Fibroblast of villous mesenchyme (primary cell): Measurements from ENCODE around the gene PSTPIP1. TPM values are rescaled to one million over a fixed set of nuclear protein-coding genes. Genes with fewer than 3 reads are reported as not detected.

Experiments
- DNase-seq: peaks from one replicate; pipeline ENCODE4 v3.0.0-alpha.2; 2010; ENCODE audit warnings: low read depth
- H3K4me3 ChIP-seq: 2 replicates; pipeline ENCODE4 v1.5.1; 2011; ENCODE audit warnings: low read depth, mild to moderate bottlenecking, low read length
- total RNA-seq: library from RNA; depleted of rRNA; stranded (reverse); fragments of >200 nt; gene quantifications from 2 replicates; pipeline ENCODE4 v1.2.3, GENCODE V29; 2012
- TF ChIP-seq, protein P1 (sequence below): IDR thresholded peaks from 2 replicates; pipeline ENCODE4 v1.5.1; 2012; ENCODE audit warnings: low read depth, mild to moderate bottlenecking, low read length; ENCODE audit not compliant: insufficient read depth

Gene PSTPIP1
- total RNA-seq, 1 donor: not detected

DNA sequence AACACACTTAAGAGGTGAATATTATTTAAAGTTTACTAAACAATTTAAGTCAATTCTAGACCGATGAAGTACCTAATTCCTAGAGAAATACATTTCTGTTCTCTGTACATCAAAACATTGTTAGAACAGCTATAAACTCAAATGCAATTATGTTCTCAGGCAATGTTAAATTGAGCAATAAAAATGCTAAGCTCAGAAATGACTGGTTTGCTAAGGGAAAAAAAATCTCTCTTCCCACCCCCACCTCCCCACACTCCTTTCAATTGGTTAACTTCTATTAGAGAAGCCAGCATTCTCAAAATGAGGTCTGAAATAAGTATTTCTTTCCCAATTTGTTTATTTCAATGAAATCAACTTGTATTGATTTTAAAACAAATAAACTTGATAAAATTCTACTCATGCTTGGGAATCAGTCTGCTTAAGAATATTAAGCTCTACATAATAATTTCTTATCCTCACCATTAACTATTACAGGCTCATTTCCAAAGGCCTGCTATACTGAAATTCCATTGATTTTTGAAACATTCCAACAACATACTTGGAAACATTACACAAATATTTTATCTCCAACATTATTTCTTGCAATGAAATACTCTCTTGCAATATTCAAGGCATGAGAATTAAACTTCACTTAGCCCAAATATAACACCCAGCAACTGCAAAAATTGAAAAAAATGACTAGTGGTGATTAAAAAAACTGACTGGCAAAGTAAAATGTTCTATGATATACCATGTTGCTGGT lies 53.4 kb downstream of the PSTPIP1 start:
- no peak overlapping the region for H3K4me3 ChIP-seq
- TF ChIP-seq, protein P1, sequence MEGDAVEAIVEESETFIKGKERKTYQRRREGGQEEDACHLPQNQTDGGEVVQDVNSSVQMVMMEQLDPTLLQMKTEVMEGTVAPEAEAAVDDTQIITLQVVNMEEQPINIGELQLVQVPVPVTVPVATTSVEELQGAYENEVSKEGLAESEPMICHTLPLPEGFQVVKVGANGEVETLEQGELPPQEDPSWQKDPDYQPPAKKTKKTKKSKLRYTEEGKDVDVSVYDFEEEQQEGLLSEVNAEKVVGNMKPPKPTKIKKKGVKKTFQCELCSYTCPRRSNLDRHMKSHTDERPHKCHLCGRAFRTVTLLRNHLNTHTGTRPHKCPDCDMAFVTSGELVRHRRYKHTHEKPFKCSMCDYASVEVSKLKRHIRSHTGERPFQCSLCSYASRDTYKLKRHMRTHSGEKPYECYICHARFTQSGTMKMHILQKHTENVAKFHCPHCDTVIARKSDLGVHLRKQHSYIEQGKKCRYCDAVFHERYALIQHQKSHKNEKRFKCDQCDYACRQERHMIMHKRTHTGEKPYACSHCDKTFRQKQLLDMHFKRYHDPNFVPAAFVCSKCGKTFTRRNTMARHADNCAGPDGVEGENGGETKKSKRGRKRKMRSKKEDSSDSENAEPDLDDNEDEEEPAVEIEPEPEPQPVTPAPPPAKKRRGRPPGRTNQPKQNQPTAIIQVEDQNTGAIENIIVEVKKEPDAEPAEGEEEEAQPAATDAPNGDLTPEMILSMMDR: no peak
- no peak for DNase-seq

DNA sequence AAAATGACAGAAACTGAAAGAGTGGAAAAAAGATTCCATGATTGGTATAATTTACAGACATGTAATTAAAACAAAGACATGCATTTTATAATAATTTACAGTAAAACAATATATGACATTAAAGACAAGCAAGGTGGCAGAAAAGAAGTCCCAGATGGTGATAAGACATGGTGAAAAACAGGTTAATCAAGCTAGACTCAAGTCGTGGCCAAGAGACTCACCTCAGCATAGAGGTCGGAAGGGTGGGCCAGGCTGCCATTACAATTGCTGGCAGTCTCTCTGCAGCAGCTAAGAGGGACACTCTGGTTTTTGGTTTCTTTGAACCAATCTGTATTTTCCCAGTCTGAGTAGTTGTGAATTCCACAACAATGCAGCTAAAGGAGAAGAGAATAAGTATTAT lies 57.6 kb downstream of the PSTPIP1 start:
- TF ChIP-seq, protein P1: no peak

DNA sequence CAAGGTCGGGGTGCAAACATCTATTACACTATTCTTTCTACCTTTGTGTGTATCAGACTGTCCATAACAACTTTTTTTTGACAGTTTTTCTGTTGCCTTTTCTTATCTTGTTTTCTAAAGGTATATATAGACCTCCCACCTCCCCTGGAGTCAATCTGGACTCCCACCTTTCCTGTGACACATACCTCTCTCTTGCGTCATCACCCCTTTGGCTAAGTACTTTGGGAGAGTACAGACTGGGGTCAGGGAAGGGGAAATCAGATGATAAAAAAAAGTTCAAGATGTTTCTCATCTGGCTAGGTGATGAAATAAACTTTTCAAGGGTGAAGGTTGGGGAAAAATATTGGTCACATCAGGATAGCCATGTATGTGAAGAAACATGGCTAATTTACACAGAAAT lies 58.8 kb downstream of the PSTPIP1 start:
- no peak overlapping the region for H3K4me3 ChIP-seq
- TF ChIP-seq, protein P1: no peak
- DNase-seq: no peak

More for the DNA sequence above, 57.6 kb downstream of the PSTPIP1 start:
- no peak for DNase-seq
- H3K4me3 ChIP-seq: no peak overlapping the region

DNA sequence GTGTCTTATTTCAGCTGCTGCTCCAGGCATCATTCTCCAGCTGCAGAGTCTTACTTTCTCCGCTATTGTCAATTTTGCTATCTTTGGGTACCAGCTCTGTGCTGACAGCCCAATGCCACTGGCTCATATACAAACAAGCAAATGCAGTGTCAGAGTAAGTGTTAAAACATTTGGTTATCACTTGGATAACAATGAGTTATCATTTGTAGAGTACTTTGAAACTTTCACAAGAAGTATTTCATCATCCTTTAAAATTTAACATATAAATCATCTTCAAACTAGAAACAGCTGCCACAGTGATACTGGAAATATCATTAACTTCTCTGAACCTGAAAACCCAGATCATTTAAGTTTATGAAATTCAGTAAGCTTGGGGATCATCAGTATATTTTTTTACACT lies 62.1 kb downstream of the PSTPIP1 start:
- no peak overlapping the region for H3K4me3 ChIP-seq
- TF ChIP-seq, protein P1: no peak
- no peak for DNase-seq

DNA sequence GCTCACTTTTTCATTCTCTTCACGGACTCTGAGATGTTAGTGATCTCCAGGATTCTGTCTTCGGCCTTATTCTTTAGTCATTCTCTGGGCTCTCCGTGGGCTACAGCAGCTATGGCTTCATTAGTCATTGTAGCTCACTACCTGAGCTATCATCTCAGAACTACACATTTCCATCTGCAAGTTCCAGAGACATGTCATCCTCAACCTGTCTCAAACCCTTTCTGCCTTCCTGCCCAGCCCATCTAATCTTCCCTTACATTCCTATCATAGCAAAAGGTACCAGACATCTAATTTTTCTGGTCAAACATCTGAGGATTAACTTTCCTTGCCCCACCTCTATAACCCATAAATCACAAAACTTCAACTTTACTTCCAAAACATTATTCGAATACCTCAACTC lies 62.8 kb downstream of the PSTPIP1 start:
- DNase-seq: no peak
- TF ChIP-seq, protein P1: no peak
- H3K4me3 ChIP-seq: no peak overlapping the region

DNA sequence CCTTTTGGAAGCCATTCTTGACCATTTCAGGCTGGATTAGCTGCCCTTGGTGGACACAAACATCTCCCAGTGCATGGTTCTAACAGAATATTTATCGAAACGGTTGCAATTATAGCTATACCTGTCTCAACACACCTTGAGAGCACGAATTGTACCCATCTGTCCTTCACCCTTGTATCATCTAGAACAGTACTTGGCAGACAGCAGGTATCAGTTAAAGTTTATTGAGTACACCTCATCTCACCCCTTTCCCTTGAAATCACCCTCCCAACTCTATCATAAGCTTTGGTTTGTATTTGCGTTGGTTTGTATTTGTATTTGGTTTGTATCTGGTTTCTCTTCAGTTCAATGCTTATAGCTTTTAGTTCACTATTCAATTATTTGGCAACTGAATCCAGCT lies 63.5 kb downstream of the PSTPIP1 start:
- DNase-seq: no peak
- no peak overlapping the region for H3K4me3 ChIP-seq
- TF ChIP-seq, protein P1: no peak
